OCI-LY7 (cell line): Measurements from ENCODE around the gene YY1. TPM values are rescaled to one million over a fixed set of nuclear protein-coding genes. Genes with fewer than 3 reads are reported as not detected.

Experiments used
- BruUV-seq: library from RNA; stranded (reverse); fragments of 400-500 nt; replicated peaks from 2 replicates; lab custom pipeline; 2021; lab: Mats Ljungman, UMichigan
- CTCF ChIA-PET: fragments of 300-600 bp; sonication (Branson Sonifier 250); formaldehyde crosslinking; loops from one replicate; lab custom pipeline; 2022; ENCODE audit warnings: antibody characterized with exemption; ENCODE audit not compliant: unreplicated experiment; lab: Charles Lee
- POLR2A ChIA-PET: fragments of 300-600 bp; sonication (Branson Sonifier 250); formaldehyde crosslinking; loops from one replicate; lab custom pipeline; 2022; ENCODE audit warnings: antibody characterized with exemption; lab: Charles Lee
- DNase-seq: peaks from one replicate; pipeline ENCODE4 v3.0.0-alpha.2; 2015; ENCODE audit warnings: low spot score
- H2AFZ ChIP-seq: fragments of 200-600 bp; sonication (generic), shearing (Covaris generic); 2 replicates; pipeline ENCODE4 v1.6.1; 2014; ENCODE audit warnings: mild to moderate bottlenecking, antibody characterized with exemption, low read length, moderate library complexity
- H3K27ac ChIP-seq: fragments of 200-600 bp; sonication (generic); 2 replicates; pipeline ENCODE4 v1.5.1; 2014; ENCODE audit warnings: mixed run types, low read depth, mild to moderate bottlenecking, moderate library complexity, low read length, inconsistent platforms; ENCODE audit not compliant: poor library complexity, severe bottlenecking
- H3K36me3 ChIP-seq: fragments of 200-600 bp; sonication (generic); 2 replicates; pipeline ENCODE4 v1.6.1; 2014; ENCODE audit warnings: mild to moderate bottlenecking, antibody characterized with exemption, low read length, moderate library complexity, mixed read lengths; ENCODE audit not compliant: insufficient read depth
- H3K4me1 ChIP-seq: fragments of 200-600 bp; sonication (generic); 2 replicates; pipeline ENCODE4 v1.5.1; 2014; ENCODE audit warnings: mild to moderate bottlenecking, low read length; ENCODE audit not compliant: insufficient read depth, poor library complexity, severe bottlenecking
- H3K4me2 ChIP-seq: fragments of 200-600 bp; sonication (generic); 2 replicates; pipeline ENCODE4 v1.6.1; 2014; ENCODE audit warnings: mild to moderate bottlenecking, low read length
- H3K4me3 ChIP-seq: fragments of 200-600 bp; sonication (generic); 2 replicates; pipeline ENCODE4 v1.5.1; 2014; ENCODE audit warnings: mild to moderate bottlenecking, low read depth, low read length; ENCODE audit not compliant: poor library complexity, severe bottlenecking
- H3K79me2 ChIP-seq: fragments of 200-600 bp; sonication (generic); 2 replicates; pipeline ENCODE4 v1.6.1; 2016; ENCODE audit warnings: low read depth, mild to moderate bottlenecking, low read length, moderate library complexity, mixed read lengths; ENCODE audit not compliant: insufficient read depth
- H3K9me2 ChIP-seq: fragments of 200-600 bp; sonication (generic); 2 replicates; pipeline ENCODE4 v1.6.1; 2016; ENCODE audit warnings: mild to moderate bottlenecking, low read length, mixed read lengths; ENCODE audit not compliant: insufficient read depth
- H3K9me3 ChIP-seq: fragments of 200-600 bp; sonication (generic); 2 replicates; pipeline ENCODE4 v1.6.1; 2014; ENCODE audit warnings: mild to moderate bottlenecking, mixed run types, low read length, mixed read lengths
- H4K20me1 ChIP-seq: fragments of 200-600 bp; sonication (generic); 2 replicates; pipeline ENCODE4 v1.6.1; 2014; ENCODE audit warnings: mild to moderate bottlenecking, antibody characterized with exemption, low read length, moderate library complexity, mixed read lengths; ENCODE audit not compliant: insufficient read depth
- CTCF ChIP-seq: fragments of 200-600 bp; sonication (generic); conservative IDR thresholded peaks from 2 replicates; pipeline ENCODE4 v1.5.1; 2014; ENCODE audit warnings: mild to moderate bottlenecking, antibody characterized with exemption, low read length, moderate library complexity, mixed read lengths
- EZH2phosphoT487 ChIP-seq: fragments of 200-600 bp; sonication (generic); IDR thresholded peaks from 2 replicates; pipeline ENCODE4 v1.6.1; 2018; ENCODE audit warnings: low read depth, borderline replicate concordance, mild to moderate bottlenecking, mixed run types, antibody characterized with exemption, low read length, moderate library complexity, mixed read lengths
- intact Hi-C: fragments of 100-400 bp; cut with micrococcal nuclease; formaldehyde crosslinking; loops from one replicate; pipeline ENCODE4 v1.10.0; 2022; ENCODE audit not compliant: unreplicated experiment
- total RNA-seq, 2 experiments: library from RNA; depleted of rRNA in 1 of 2; stranded (reverse); fragments of >200 nt in 1 of 2; shearing (Covaris generic) in 1 of 2; gene quantifications; 2 replicates each; pipeline ENCODE4 v1.2.3, GENCODE V29; 2014 to 2022

The YY1 gene
- total RNA-seq, 2 experiments from 2014 or later: 59.9 to 140 TPM

- Histone ChIP-seq H3K4me1 (peaks cover 8% of the 10 kb centered on the region), H3K79me2 (no peaks in the 10 kb centered on the region), H3K9me3 (no peaks in the 10 kb centered on the region), H3K27ac (no peak overlapping the region), H3K4me2 (no peak overlapping the region), H3K9me2 (no peaks in the 10 kb centered on the region), H3K36me3 (no peaks in the 10 kb centered on the region), H3K4me3 (no peak overlapping the region), H4K20me1 (no peaks in the 10 kb centered on the region), H2AFZ (no peak overlapping the region)
- intact Hi-C loops: no loop called here
- TF ChIP-seq CTCF (no peak), EZH2phosphoT487 (no peak)
- ChIA-PET POLR2A (interaction anchor here (0.5 kb wide), 1 partner anchor 32 kb away, joined by 3 read pairs; no protein-coding TSS in a partner anchor), CTCF (interaction anchor here (0.7 kb wide), 1 partner anchor 44 kb away, joined by 3 read pairs; no protein-coding TSS in a partner anchor)
- no peak for DNase-seq
- BruUV-seq: no TSS peak
Observed at GRCh38 chr14:100322138-100322957, 83.4 kb downstream of the YY1 start.

DNA sequence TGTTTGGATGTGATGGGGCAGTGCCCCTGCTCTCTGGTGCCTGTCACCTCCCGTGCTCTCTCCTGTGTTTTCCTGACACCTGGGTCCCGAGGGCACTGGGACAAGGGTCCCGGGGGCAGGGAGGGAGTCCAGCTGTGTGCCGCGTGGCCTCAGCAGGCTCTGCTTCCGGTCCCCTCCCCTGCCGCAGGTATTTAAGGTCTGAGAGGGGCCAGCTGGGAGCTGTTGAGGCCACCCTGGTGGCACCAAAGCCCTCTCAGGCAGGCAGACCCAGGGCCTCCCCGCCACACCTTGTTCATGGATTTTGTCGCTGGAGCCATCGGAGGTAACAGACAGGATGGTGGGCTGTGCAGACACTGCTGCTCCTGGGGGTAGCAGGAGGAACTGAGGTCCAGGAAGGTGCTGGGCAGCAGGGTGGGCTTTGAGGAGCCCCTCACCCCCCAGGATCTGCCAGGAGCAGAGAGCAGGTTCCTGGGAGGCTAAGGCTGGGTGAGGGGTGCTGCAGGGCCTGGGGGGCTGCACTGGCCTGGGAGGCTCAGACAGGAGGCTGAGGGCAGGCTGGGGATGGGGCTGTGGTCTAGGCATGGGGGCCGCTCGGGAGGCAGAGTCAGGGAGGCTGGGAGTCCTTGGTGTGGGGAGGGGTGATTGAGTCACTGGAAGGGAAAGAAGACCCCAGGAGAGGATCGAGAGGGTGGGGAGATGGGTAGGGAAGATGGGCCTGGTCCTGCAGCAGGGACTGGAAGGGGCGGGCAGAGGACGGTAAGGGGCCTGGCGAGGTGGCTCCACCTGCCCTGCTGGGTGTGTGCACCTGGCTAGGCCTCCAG lies 84.4 kb downstream of the YY1 start, which contains the start of gene SLC25A47:
TSS of gene SLC25A47 (plus strand) at position 219 of the 821 bp plus-strand sequence. CDS start at position 295, 76 bp downstream.
- no peaks in the 10 kb centered on the region for H4K20me1 ChIP-seq
- CTCF ChIA-PET: interaction anchor here (0.7 kb wide), 1 partner anchor 43 kb away, joined by 3 read pairs; no protein-coding TSS in a partner anchor

More for the DNA sequence above, 84.4 kb downstream of the YY1 start, which contains the start of gene SLC25A47:
- no TSS peak for BruUV-seq
- Histone ChIP-seq H2AFZ (no peak within 1 kb of the TSS), H3K79me2 (no peaks in the 10 kb centered on the region), H3K36me3 (no peaks in the 10 kb centered on the region), H3K4me1 (peaks cover under 1% of the 10 kb centered on the region), H3K4me3 (no peak within 1 kb of the TSS), H3K9me2 (no peaks in the 10 kb centered on the region), H3K9me3 (no peaks in the 10 kb centered on the region), H3K4me2 (no peak within 1 kb of the TSS), H3K27ac (no peak within 1 kb of the TSS)
- TF ChIP-seq EZH2phosphoT487 (no peak), CTCF (no peak)
- DNase-seq: no peak
- POLR2A ChIA-PET: no interaction called here
- intact Hi-C loops: no loop called here
